IMR-90 (cell line): ENCODE measurements around the gene CTCF. TPM values are rescaled to one million over a fixed set of nuclear protein-coding genes. Genes with fewer than 3 reads are reported as not detected.
A peak's percentile ranks its signal among the peaks of the same experiment; 100 is the strongest.

Source experiments
- ATAC-seq: fragments of 200-7000 bp; cut with Tn5 transposase; 2 replicates; pipeline ENCODE4 v1.9.1; 2020; ENCODE audit warnings: low read depth, mild to moderate bottlenecking, moderate library complexity
- BruUV-seq: library from RNA; stranded (reverse); fragments of 400-500 nt; replicated peaks from 2 replicates; lab custom pipeline; 2021; lab: Mats Ljungman, UMichigan
- CTCF ChIA-PET: fragments of 300-600 bp; formaldehyde crosslinking; extraction: SDS; loops from one replicate; lab custom pipeline; 2021; ENCODE audit warnings: antibody characterized with exemption; lab: Yijun Ruan, JAX
- POLR2A ChIA-PET: fragments of 300-600 bp; sonication (Branson Sonifier 250); formaldehyde crosslinking; loops from one replicate; lab custom pipeline; 2022; ENCODE audit warnings: antibody characterized with exemption; ENCODE audit not compliant: unreplicated experiment; lab: Charles Lee
- DNase-seq: peaks from one replicate; pipeline ENCODE4 v3.0.0; 2013
- H2AFZ ChIP-seq: replicated peaks from 2 replicates; pipeline ENCODE3; 2013; ENCODE audit warnings: low read length, mild to moderate bottlenecking; ENCODE audit not compliant: poor library complexity
- H2AK5ac ChIP-seq: 2 replicates; pipeline ENCODE4 v1.6.1; 2013; ENCODE audit warnings: low read depth, low read length, inconsistent platforms
- H2AK9ac ChIP-seq: replicated peaks from 2 replicates; pipeline ENCODE3; 2013; ENCODE audit warnings: mild to moderate bottlenecking, low read depth, low read length, moderate library complexity; ENCODE audit not compliant: poor library complexity
- H2BK120ac ChIP-seq: 2 replicates; pipeline ENCODE4 v1.6.1; 2013; ENCODE audit warnings: low read depth, low read length, inconsistent platforms
- H2BK15ac ChIP-seq: 3 replicates; pipeline ENCODE4 v1.6.1; 2013; ENCODE audit warnings: low read depth, low read length, inconsistent platforms
- H2BK20ac ChIP-seq: 2 replicates; pipeline ENCODE4 v1.6.1; 2013; ENCODE audit warnings: low read depth, mild to moderate bottlenecking, inconsistent platforms, low read length, moderate library complexity
- H2BK5ac ChIP-seq: 2 replicates; pipeline ENCODE4 v1.6.1; 2013; ENCODE audit warnings: mild to moderate bottlenecking, low read depth, low read length, inconsistent platforms; ENCODE audit not compliant: poor library complexity, severe bottlenecking
- H3K14ac ChIP-seq: replicated peaks from 2 replicates; pipeline ENCODE4 v1.6.1; 2013; ENCODE audit warnings: low read depth, low read length, inconsistent platforms
- H3K18ac ChIP-seq: 2 replicates; pipeline ENCODE4 v1.6.1; 2013; ENCODE audit warnings: low read depth, low read length, control low read depth
- H3K23ac ChIP-seq: 2 replicates; pipeline ENCODE4 v1.6.1; 2013; ENCODE audit warnings: low read depth, low read length, inconsistent platforms
- H3K27ac ChIP-seq: 2 replicates; pipeline ENCODE4 v1.5.1; 2013; ENCODE audit warnings: mild to moderate bottlenecking, control low read depth, low read length; ENCODE audit not compliant: insufficient read depth
- H3K27me3 ChIP-seq: 2 replicates; pipeline ENCODE4 v1.6.1; 2013; ENCODE audit warnings: low read length; ENCODE audit not compliant: control insufficient read depth, insufficient read depth
- H3K36me3 ChIP-seq: 2 replicates; pipeline ENCODE4 v1.6.1; 2013; ENCODE audit warnings: low read length, mixed read lengths; ENCODE audit not compliant: control insufficient read depth, insufficient read depth
- H3K4ac ChIP-seq: 2 replicates; pipeline ENCODE4 v1.6.1; 2013; ENCODE audit warnings: low read depth, low read length, inconsistent platforms
- H3K4me1 ChIP-seq: 2 replicates; pipeline ENCODE4 v1.6.1; 2013; ENCODE audit warnings: low read length, mixed read lengths; ENCODE audit not compliant: control insufficient read depth, insufficient read depth
- H3K4me2 ChIP-seq: 2 replicates; pipeline ENCODE4 v1.6.1; 2013; ENCODE audit warnings: low read depth, mild to moderate bottlenecking, control low read depth, low read length, moderate library complexity
- H3K4me3 ChIP-seq: 2 replicates; pipeline ENCODE4 v1.5.1; 2013; ENCODE audit warnings: low read depth, mild to moderate bottlenecking, control low read depth, low read length, moderate library complexity; ENCODE audit not compliant: insufficient read depth
- H3K56ac ChIP-seq: 2 replicates; pipeline ENCODE4 v1.6.1; 2013; ENCODE audit warnings: low read length, inconsistent platforms; ENCODE audit not compliant: insufficient read depth; ENCODE audit errors: extremely low read depth
- H3K79me1 ChIP-seq, 2 experiments: 2 replicates each; pipeline ENCODE4 v1.6.1; 2013; ENCODE audit warnings: low read length in 2 of 2, inconsistent platforms in 1 of 2, low read depth in 1 of 2
- H3K9ac ChIP-seq: 2 replicates; pipeline ENCODE4 v1.6.1; 2013; ENCODE audit warnings: low read depth, low read length, control low read depth
- H3K9me1 ChIP-seq: 2 replicates; pipeline ENCODE4 v1.6.1; 2013; ENCODE audit warnings: low read length, inconsistent platforms; ENCODE audit not compliant: insufficient read depth
- H3K9me3 ChIP-seq: 2 replicates; pipeline ENCODE4 v1.6.1; 2013; ENCODE audit warnings: low read length; ENCODE audit not compliant: control insufficient read depth, insufficient read depth
- H4K20me1 ChIP-seq: 2 replicates; pipeline ENCODE4 v1.6.1; 2013; ENCODE audit warnings: low read length, inconsistent platforms; ENCODE audit not compliant: insufficient read depth
- H4K5ac ChIP-seq: 2 replicates; pipeline ENCODE4 v1.6.1; 2013; ENCODE audit warnings: mild to moderate bottlenecking, low read depth, low read length, control low read depth
- H4K8ac ChIP-seq, 2 experiments: 2 replicates each; pipeline ENCODE4 v1.6.1; 2013; ENCODE audit warnings: low read depth in 2 of 2, low read length in 2 of 2, control low read depth in 1 of 2, inconsistent platforms in 1 of 2
- H4K91ac ChIP-seq: 2 replicates; pipeline ENCODE4 v1.6.1; 2013; ENCODE audit warnings: low read depth, low read length, inconsistent platforms; ENCODE audit not compliant: insufficient read depth
- CEBPB ChIP-seq: IDR thresholded peaks from 2 replicates; pipeline ENCODE4 v1.6.1; 2012; ENCODE audit warnings: low read depth, low read length, improper control_type of control experiment
- CTCF ChIP-seq: conservative IDR thresholded peaks from 2 replicates; pipeline ENCODE4 v1.5.1; 2012; ENCODE audit warnings: mild to moderate bottlenecking, low read depth, low read length, improper control_type of control experiment
- FOS ChIP-seq: fragments of 150-350 bp; IDR thresholded peaks from 2 replicates; pipeline ENCODE4 v1.6.1; 2016; ENCODE audit warnings: low read depth, low read length
- SMC3 ChIP-seq: fragments of 150-350 bp; IDR thresholded peaks from 2 replicates; pipeline ENCODE4 v1.6.1; 2016; ENCODE audit warnings: low read depth, mild to moderate bottlenecking, antibody characterized with exemption, low read length, moderate library complexity
- WGBS, 2 experiments: methylation state at CpG; one replicate each; pipeline versions ENCODE4 v1.1.5 to v1.1.7; 2013; ENCODE audit warnings: missing lambda C conversion rate in 2 of 2; ENCODE audit not compliant: insufficient read length in 1 of 2; ENCODE audit errors: extremely low coverage in 2 of 2; 5-methylcytosine and 5-hydroxymethylcytosine counted together
- dilution Hi-C: fragments of 300-500 bp; cut with HindIII; formaldehyde crosslinking; loops from one replicate; pipeline ENCODE4 v1.14.3; 2018; ENCODE audit warnings: low sequenced_read_pairs; ENCODE audit not compliant: unreplicated experiment
- in situ Hi-C: fragments of 300-500 bp; cut with MboI; formaldehyde crosslinking; loops from 3 replicates; pipeline ENCODE4 v1.14.3; 2019; ENCODE audit warnings: low sequenced_read_pairs, inconsistent platforms, mixed read lengths
- intact Hi-C: fragments of 100-400 bp; cut with micrococcal nuclease; formaldehyde crosslinking; loops from 2 replicates; pipeline ENCODE4 v1.10.0; 2022
- polyA plus RNA-seq, 3 experiments: library from polyadenylated mRNA; depleted of rRNA; stranded (reverse); fragments of >200 nt; gene quantifications; 2 replicates each; pipeline ENCODE4 v1.2.3, GENCODE V29; 2012; ENCODE audit warnings: low replicate concordance in 1 of 3
- total RNA-seq: library from RNA; depleted of rRNA; stranded (reverse); fragments of >200 nt; gene quantifications from 2 replicates; pipeline ENCODE4 v1.2.3, GENCODE V29; 2012

CTCF gene
- total and polyA plus RNA-seq, 2 of the 4 experiments (the other 2 are of a cell fraction), result 16.1 to 22.8 TPM

- CTCF ChIA-PET, result interaction anchor here (1.1 to 1.2 kb wide), 2 partner anchors 8 to 111 kb away, joined by 3 read pairs; no protein-coding TSS in a partner anchor
- Histone ChIP-seq H4K5ac (no peak overlapping the region), H3K27me3 (no peaks in the 10 kb centered on the region), H3K18ac (no peak overlapping the region), H4K91ac (no peak overlapping the region), H3K36me3 (peaks cover 36% of the 10 kb centered on the region), H3K27ac (peak overlapping the region; percentile 4; the same call in 1 of the 2 replicates), H3K9me1 (no peaks in the 10 kb centered on the region; the same call in 1 of the 2 replicates), H2BK15ac (no peak overlapping the region), H2BK20ac (no peak overlapping the region), H3K4me2 (no peak overlapping the region; the same call in 1 of the 2 replicates), H2AFZ (no peak overlapping the region), H3K4me1 (peaks cover 5% of the 10 kb centered on the region), H3K79me1 (peaks cover 9 to 19% of the 10 kb centered on the region in 2 experiments), H4K8ac (no peak overlapping the region; a peak in 1 of 4 replicates), H2AK5ac (no peak overlapping the region), H3K4ac (no peak overlapping the region; the same call in 1 of the 2 replicates), H3K14ac (no peak overlapping the region), H3K9ac (no peak overlapping the region), H2BK120ac (no peak overlapping the region), H3K23ac (no peak overlapping the region), H3K9me3 (no peaks in the 10 kb centered on the region), H3K56ac (no peak overlapping the region), H2AK9ac (peak overlapping the region; percentile 73), H3K4me3 (no peak overlapping the region), H2BK5ac (no peak overlapping the region), H4K20me1 (peaks cover 5% of the 10 kb centered on the region)
- DNase-seq (peak; percentile 79), ATAC-seq (peak; percentile 74)
- intact Hi-C loops (no loop called here), dilution Hi-C loops (no loop called here), in situ Hi-C loops (no loop called here)
- POLR2A ChIA-PET, result interaction anchor here (0.6 kb wide), 1 partner anchor 19 kb away, joined by 12 read pairs; no protein-coding TSS in a partner anchor
- 50% methylated on average over 2 of the region's 7 CpGs; no CpG with 5 or more reads in 1 of the 2 experiments for WGBS, 2 experiments
- no TSS peak for BruUV-seq
- TF ChIP-seq CTCF, result 0 out of 2 replicates have a peak, but pooled peaks have one; percentile 3
- no peak for TF ChIP-seq FOS
- TF ChIP-seq CEBPB, result peak; percentile 44; the same call in 1 of the 2 replicates
- no peak for TF ChIP-seq SMC3
Measured at GRCh38 chr16:67632415-67633172, 70.3 kb downstream of the CTCF start.
